Testis (tissue), 2 donors: ENCODE results near the gene TLK2.

Experiments used
- CTCF ChIP-seq, 3 experiments: fragments of 450-650 bp in 2 of 3; fragments of 200-600 bp in 1 of 3; sonication (generic) in 1 of 3; IDR thresholded peaks; one replicate each; pipeline ENCODE4 v1.5.1; 2016 to 2019; ENCODE audit warnings: antibody characterized with exemption in 3 of 3, mild to moderate bottlenecking in 2 of 3, moderate library complexity in 1 of 3
- POLR2A ChIP-seq: fragments of 450-650 bp; IDR thresholded peaks from one replicate; pipeline ENCODE4 v1.6.1; 2017; ENCODE audit warnings: antibody characterized with exemption, mild to moderate bottlenecking, moderate library complexity

- TF ChIP-seq CTCF (IDR thresholded peaks at IDR 0.05) (no peak), POLR2A (no peak)
These were observed 102.3 kb downstream of the TLK2 start for GRCh38 chr17:62580947-62581346.
